HS-27A (cell line): ENCODE measurements around the gene ARL15.
A peak's percentile ranks its signal among the peaks of the same experiment; 100 is the strongest.
"Not testable (repeated sequence)": the region's sequence is repeated elsewhere in the genome, so short reads cannot be mapped to it uniquely, and the experiment has no call there.

ENCODE experiments used
- DNase-seq: peaks from one replicate; pipeline ENCODE4 v3.0.0-alpha.2; 2012; ENCODE audit warnings: low read depth, missing footprints

Gene ARL15

GRCh38 chr5:54310433-54311175, at the start of gene ARL15:
ARL15 (minus strand) TSS chr5:54310573.
- peak; percentile 73 for DNase-seq

- DNase-seq = peak; percentile 62
These were observed 49.7 kb upstream of the ARL15 start for GRCh38 chr5:54360089-54360488.

DNA sequence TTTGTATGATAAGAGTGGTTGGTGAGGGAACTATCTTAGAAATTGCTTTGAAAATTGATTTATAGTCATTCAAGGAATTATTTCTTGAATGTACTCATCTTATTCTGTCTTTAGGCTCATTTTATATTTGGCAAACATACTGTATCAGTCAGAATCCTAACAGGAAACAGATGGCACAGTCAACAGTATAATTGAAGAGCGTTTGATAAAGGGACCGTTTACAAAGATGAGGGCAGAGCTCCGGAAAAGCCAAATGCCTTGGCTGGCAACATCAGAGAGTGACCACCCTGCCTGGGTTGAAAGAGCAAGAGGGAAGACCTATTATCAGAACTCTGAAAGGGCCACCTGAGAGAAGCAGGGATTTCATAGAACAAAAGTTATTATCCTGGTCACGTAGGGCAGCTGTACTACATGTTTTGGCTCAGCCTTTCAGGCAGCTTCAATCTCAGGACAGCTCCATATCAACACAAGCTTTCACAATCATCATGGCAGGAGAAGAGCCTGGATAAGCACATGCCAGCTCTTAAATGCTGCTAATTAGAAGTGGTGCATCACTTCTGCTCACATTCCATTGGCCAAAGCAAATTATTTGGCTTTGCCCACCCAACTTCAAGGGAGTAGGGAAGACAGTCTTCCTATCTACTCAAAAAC, 47.2 kb upstream of the ARL15 start:
- DNase-seq = no peak

DNA sequence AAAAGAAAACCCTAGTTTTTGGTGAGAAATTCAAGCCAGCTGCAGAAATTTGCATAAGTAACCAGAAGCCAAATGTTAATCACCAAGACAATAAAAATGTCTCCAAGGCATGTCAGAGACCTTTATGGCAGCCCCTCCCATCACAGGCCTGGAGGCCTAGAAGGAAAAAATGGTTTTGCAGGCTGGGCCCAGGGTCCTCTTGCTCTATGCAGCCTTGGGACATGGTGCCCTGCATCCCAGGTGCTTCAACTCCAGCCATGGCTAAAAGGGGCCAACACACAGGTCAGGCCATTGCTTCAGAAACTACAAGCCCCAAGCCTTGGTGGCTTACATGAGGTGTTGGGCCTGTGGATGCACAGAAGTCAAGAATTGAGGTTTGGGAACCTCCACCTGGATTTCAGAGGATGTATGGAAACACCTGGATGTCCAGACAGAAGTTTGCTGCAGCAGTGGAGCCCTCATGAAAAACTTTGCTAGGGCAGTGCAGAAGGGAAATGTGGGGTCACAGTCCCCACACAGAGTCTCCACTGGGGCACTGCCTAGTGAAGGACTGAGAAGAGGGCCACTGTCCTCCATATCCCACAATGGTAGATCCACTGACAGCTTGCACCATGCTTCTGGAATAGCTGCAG, 43.7 kb upstream of the ARL15 start:
- not testable (repeated sequence) for DNase-seq

- not testable (repeated sequence) for DNase-seq
These were observed 42.2 kb upstream of the ARL15 start for GRCh38 chr5:54352580-54352979.

GRCh38 chr5:54347221-54347865, 37.0 kb upstream of the ARL15 start:
- no peak for DNase-seq

GRCh38 chr5:54344653-54345052, 34.3 kb upstream of the ARL15 start:
- DNase-seq = no peak

- no peak for DNase-seq
These were observed 31.6 kb upstream of the ARL15 start for GRCh38 chr5:54341971-54342370.

- DNase-seq = no peak
These were observed 27.1 kb upstream of the ARL15 start for GRCh38 chr5:54337523-54337922.

GRCh38 chr5:54332720-54333119, 22.3 kb upstream of the ARL15 start:
- no peak for DNase-seq

DNA sequence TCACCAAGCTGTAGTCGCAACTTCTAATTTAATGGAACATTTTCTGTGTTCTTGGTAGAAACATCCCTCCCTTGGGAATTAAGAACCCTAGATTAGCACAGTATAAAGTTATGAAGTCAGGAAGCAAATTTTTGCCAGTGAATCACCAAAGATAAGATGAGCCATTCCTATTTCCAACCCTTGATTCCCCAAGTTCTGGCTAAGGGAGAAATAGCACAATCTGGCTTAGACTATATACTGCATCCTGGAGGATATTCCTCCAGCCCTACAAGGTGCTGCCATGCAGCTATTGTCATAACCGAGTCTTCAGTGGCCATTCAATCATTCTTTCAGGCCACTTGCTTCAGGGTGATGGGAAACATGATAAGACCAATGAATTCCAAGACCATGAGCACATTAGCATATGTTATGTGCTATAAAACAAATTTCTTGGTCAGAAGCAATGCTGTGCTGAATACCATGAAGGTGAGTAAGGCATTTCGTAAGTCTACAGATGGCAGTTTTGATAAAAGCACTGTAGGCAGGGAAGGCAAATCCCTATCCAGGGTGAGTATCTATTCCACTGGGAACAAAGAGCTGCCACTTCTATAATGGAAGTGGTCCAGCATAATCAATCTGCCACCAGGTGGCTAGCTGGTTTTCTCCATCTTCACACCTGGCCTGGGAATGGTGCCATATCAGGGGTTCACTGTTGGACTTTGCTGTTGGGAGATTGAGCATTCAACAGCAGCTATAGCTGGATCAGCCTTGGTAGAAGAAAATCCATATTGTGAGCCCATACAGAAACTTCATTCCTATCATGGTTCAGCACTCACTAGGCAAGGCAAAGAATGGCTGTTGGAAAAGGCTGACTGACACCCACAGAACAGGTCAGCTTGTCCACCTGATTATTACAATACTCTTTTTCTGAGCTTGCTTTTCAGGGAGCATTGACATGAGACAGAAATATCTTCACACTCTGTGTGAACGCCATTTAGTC, 19.6 kb upstream of the ARL15 start:
- DNase-seq = peak; percentile 84

DNA sequence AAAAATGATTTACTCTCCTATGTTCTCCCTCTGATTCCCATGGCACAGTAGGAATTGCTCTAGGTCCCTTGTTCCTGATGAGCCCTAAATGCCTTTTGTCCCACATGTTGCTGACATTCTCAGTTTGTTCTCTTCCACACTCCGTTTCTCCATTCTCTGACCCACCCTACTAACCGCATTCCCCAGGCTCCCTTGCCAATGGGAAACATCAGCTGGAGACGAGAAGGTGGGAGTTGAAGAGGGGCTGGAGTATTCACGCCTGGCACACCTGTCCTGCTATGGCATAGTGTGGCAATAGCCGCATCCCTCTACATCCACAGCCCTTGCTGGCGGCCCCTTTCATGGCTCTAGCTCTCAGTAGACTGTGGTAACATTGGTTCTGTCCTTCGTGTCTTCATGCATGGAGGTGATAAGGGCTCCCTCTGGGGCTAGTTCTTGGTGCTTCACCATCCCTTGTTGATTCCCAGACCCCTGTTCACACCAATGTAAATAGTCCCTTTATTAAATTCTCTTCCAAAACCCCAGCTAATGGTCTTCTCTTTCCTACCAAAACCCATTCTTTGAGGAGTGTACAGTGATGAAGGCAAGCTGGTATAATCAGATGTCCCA, 16.4 kb upstream of the ARL15 start:
- DNase-seq = no peak

DNA sequence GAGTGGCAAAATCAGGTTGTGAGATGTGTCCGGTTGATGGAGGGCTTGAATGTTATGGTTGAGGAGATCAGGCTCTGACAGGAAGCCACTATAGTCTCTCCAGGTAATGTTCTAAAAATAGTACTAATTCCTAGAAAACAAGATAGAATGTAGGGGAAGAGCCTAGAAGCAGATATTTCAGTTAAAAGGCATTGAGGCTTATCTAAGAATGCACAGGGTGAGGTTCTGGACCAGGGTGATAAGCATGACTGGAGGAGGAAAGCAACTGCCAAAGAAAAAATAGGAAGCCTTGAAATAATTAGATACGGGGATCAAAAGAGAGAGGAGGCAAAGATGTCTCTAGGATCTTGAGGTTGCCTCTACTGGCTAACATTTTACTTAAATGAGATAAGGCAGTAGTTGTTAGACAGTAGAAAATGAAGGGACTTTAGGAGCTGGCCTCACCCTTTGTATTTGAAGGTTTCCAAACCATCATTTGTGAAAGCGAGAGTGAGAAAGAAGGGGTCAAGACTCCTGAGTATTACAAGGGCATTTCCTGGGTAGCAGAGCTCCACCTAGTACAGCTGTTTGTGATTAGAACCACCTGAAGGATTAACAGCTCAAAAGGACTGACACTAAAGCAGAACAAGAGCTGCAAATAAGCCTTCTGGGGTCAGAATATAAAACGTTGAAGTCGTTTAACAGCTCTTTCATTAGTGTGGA, 15.4 kb upstream of the ARL15 start:
- no peak for DNase-seq

DNA sequence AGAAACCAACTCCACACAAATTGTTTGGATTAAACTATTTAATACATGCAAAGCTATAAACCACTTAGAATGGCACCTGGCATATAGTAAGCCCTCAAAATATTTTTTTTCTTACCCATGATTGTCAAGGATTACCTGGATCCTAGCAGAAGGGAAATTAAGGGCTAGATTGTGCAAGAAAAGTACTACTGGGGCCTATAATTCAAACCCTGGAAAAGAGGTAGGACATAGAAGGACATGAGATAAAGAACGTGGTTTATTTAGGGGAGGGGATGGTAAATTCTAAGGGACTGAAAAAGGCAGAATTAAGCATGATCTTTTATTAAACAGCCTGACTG, 14.9 kb upstream of the ARL15 start:
- no peak for DNase-seq

- DNase-seq = no peak
These were observed 14.4 kb upstream of the ARL15 start for GRCh38 chr5:54324651-54325271.

DNA sequence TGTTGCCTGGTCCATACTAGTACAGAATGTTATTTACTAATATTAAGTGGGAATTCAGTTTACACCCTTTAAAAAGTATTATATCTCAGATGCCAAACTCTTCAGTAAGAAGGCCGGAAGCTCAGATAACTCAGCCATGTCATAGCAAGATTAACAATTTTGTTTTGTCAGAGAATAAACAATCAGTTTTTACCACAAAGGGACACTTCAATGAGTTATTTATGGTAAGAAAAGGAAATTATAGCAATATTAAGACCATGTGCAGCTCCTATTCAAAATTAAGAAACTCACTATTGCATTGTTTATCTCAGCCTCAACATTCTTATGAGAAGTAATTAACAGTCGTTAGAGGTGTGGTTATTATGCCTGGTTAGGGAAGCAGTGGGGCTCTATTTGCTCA, 13.1 kb upstream of the ARL15 start:
- no peak for DNase-seq

GRCh38 chr5:54320256-54320655, 9.9 kb upstream of the ARL15 start:
- DNase-seq = no peak

- no peak for DNase-seq
These were observed 7.3 kb upstream of the ARL15 start for GRCh38 chr5:54317511-54318260.

GRCh38 chr5:54315736-54316528, 5.6 kb upstream of the ARL15 start:
- DNase-seq = no peak
